ENCODE measurements around the gene PCDH7.

Gene PCDH7

DNA sequence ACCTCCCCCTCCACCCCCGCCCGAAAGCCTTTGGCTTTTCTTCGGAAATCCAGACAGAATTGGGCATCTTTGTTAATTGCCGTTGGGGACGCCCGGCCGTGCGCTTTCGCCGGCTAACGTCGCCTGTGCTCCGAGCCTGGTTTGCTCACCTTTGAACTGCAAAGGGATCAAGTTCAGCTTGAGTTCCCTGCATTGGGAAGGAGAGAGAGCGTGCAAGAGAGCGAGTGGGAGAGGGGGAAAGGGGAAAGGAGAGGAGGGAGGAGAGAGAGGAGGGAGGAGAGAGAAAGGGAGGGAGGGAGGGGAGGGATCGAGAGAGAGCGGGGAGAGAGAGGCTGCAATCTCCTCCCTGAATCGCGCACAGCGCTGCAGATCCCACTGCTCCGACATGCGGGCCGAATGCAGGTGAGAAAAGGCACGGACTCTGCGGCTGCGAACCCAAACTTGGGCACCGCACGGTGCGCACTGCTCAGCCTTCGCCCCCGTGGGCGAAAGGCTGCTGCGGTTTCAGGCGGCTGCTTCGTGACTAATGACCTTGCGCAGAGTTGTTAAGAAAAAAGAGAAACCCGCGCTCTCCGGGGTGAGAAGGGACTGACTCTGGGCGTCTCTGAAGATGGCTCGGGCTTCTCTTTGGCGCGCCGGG, at the start of gene PCDH7:
Gene PCDH7, plus strand, starts transcription at position 349 of the 640 bp plus-strand sequence. CDS start 1,054 bp downstream, outside the sequence.
- in situ Hi-C loops (cut with HindIII; ENCODE audit: low sequenced_read_pairs) = no loop called here

DNA sequence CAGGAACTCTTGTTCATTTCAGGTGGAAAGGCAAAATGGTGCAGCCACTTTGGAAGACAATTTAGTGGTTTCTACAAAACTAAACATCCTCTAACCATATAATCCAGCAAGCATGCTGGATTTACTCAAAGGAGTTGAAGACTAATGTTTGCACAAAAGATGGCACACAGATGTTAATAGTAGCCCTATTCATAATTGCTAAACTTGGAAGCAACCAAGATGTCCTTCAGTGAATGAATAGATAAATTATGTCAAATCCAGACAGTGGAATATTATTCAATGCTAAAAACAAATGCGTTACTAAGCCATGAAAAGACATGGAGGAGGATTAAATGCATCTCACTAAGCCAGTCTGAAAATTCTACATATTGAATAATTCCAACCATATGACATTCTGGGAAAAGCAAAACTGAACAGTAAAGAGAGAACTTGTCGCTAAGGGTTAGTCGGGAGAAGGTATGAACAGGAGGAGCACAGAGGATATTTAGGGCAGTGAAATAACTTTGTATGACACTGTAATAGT, 48.2 kb upstream of the PCDH7 start:
- in situ Hi-C loops (cut with HindIII; ENCODE audit: low sequenced_read_pairs) = no loop called here

DNA sequence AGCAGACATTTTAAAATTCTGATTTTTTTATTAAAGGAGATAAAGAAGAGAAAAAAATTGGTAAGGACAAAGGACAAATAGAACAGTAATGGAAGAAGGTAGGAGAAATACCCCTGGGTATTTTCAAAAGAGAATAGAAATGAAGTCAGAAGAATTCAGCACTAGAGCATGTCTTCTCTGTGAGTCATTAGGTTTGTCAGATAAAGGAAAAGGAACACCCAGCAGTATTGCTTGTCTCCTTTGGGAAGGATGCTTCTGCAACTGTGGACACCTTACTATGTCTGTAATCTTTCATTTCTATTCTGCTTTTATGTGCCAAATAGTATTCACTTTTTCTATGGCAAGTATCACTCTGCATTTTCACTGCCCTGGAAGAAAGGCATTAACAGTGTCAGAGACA, 24.0 kb upstream of the PCDH7 start:
- in situ Hi-C loops (cut with HindIII; ENCODE audit: low sequenced_read_pairs) = no loop called here

- in situ Hi-C loops (cut with HindIII; ENCODE audit: low sequenced_read_pairs) = no loop called here
Measured at GRCh38 chr4:30714408-30715031, 5.6 kb upstream of the PCDH7 start.

- in situ Hi-C loops (cut with HindIII; ENCODE audit: low sequenced_read_pairs) = no loop called here
Measured at GRCh38 chr4:30716158-30716557, 4.0 kb upstream of the PCDH7 start.

DNA sequence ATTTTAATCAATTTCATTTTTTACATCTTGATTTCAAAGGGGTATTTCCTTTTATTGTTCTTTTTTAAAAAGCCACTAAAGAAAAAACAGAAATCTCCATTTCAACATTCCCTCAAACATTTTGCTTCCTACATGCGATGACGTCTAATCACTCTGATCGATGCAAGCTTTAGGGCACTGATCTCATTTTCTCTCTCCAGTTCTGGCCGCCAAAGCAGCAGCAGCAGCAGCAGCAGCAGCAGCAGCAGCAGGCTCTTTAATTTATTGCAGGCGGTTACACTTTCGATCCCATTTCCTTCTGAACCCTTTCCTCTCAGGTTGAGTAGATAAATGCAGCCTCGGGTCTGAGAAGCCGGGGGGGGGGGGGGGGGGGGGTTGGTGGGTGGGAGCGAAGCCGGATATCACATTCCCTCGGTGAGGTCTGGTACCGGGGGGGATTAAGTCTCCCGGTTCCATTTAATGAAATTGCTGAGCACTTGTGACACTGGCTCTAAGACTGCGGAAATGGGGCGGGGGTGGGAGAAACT, 3.4 kb upstream of the PCDH7 start:
- in situ Hi-C loops (cut with HindIII; ENCODE audit: low sequenced_read_pairs) = no loop called here

DNA sequence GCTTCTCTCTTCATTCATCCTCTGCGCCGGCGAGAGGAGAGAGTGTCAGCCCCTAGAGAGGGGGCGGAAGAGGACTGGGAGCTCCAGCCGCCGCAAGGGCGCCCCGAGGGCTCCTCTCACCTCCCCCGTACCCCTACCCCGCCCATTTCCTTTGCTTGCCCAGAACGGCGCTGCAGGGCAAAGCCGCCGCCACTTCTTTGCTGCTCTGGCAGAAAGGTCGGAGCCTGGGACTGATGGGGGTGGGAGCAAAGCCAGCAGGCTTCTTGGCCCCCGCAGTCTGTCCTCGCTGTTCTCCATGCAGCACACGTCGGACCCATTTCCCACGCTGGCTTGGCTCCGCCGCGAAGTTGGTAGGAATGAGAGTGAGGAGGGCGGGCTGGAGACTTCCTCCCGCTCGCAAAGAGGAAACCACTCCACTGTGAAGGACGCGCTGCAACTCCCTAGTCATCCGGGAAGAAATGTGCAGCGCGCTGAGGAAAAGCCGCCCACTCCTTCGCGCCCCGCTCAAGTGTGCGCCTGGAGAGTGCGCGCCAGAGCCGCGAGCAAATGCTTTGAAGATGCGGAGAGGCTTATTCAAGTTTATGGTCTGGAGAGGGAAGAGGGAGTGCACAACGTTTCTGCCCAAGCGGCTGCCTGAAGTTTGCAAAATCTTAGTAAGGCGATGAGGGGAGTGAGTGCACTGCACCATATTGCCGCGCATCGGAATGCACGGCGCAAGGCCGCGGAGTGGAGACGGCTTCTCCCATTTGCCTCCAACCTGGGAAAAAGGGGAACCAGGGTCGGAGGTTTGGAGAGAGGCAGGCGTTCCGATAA, 2.8 kb upstream of the PCDH7 start:
- in situ Hi-C loops (cut with HindIII; ENCODE audit: low sequenced_read_pairs) = no loop called here

GRCh38 chr4:30718021-30718542, 2.1 kb upstream of the PCDH7 start:
- in situ Hi-C loops (cut with HindIII; ENCODE audit: low sequenced_read_pairs) = no loop called here

DNA sequence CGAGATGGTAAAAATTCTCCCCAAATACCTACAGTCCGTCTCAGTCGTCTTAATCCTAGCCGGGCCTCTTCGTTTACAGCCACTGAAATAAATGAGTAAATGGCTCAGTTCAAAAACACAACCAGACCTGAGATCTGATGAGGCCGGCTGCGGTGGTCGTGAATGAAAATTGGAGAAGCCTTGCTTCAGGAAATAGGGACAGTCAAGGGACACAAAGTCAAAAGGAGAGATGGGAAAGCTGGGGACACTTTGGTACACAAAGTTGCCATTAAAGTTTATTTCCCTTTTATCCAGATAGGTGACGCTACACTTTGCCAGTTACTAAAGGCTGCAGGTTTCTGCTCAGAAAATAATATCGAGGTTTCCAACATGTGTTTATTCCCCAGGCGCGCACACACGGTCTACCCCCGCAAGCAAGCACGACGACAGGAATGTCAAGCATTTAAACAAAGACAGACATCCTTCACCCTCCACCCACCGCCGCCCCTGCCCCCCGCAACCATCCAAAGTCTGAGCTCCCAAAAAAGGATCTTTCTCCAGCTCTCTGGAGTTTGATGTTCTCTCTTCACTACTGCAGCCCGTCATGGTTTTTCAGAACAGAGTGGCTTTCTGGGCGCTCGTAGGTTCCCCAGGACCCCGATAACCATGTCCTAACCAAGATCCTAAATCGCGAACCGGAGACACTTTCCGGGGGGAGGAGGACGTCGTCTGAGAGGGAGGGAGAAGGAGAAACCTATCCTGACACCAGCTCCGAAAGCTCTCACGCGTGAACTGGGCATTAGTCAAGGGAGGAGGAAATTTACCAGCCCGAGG, 1.3 kb upstream of the PCDH7 start:
- in situ Hi-C loops (cut with HindIII; ENCODE audit: low sequenced_read_pairs) = no loop called here

DNA sequence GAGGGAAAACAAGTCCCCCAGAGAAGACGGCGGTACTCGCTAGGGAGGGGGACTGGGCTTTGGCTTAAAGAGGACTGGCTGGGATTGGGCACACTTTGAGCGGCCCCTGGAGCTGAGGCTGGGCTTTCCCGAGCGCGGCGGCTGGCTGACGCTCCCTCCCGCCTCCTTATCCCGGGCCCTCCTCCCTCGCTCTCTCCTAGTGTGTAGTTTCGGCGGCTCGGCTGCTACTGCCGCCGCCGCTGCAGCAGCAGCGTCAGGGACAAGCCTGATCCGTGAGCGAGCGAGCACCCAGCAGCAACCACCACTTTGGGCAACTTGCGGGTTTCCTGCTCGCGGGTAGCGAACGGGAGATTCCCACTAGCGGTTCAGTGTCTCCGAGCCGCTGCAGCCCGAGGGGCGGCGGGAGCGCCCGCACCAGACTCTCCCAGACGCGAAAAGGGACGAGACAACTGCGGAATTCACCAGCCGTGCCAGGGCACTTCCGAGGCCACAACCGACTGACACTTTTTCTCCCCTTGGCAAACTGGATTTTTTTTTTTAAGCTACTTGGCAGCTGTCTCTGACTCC, 632 bp upstream of the PCDH7 start:
- in situ Hi-C loops (cut with HindIII; ENCODE audit: low sequenced_read_pairs) = no loop called here

DNA sequence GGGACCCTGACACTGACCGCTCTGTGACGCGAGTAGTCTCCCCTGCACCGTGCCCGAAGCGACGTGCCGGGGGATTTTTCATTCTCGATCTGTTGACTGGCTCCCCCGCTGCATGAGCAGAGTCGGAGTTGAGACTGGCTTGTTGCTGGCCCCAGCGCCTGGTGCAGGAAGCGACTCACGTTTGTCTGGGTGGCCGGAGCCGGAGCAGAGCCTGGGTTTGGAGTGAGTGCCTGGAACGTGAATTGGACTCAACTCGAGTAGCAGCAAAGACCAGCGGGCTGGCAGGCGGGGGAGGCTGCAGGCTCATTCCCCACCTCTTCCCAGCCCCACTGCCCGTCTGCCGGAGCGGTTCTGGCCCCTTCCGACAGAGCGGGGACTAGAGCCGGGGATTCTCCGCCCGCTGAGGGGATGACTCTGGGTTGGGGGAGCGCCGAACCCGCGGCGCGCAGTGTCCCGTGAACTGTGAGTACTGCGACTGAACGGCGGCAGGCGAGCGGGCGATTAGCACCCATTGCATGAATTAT, 554 bp downstream of the PCDH7 start:
- in situ Hi-C loops (cut with HindIII; ENCODE audit: low sequenced_read_pairs) = no loop called here

GRCh38 chr4:30721185-30722091, 1.3 kb downstream of the PCDH7 start:
- in situ Hi-C loops (cut with HindIII; ENCODE audit: low sequenced_read_pairs) = no loop called here

DNA sequence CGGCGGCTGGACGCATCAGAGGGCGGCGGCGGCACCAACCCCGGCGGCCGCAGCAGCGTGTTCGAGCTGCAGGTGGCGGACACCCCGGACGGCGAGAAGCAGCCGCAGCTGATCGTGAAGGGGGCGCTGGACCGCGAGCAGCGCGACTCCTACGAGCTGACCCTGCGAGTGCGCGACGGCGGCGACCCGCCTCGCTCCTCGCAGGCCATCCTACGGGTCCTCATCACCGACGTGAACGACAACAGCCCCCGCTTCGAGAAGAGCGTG, 1.9 kb downstream of the PCDH7 start:
- in situ Hi-C loops (cut with HindIII; ENCODE audit: low sequenced_read_pairs) = no loop called here

GRCh38 chr4:30722359-30723200, 2.4 kb downstream of the PCDH7 start:
- in situ Hi-C loops (cut with HindIII; ENCODE audit: low sequenced_read_pairs) = no loop called here

- in situ Hi-C loops (cut with HindIII; ENCODE audit: low sequenced_read_pairs) = no loop called here
Measured at GRCh38 chr4:30723201-30723955, 3.2 kb downstream of the PCDH7 start.

- in situ Hi-C loops (cut with HindIII; ENCODE audit: low sequenced_read_pairs) = no loop called here
Measured at GRCh38 chr4:30724247-30724646, 4.1 kb downstream of the PCDH7 start.

DNA sequence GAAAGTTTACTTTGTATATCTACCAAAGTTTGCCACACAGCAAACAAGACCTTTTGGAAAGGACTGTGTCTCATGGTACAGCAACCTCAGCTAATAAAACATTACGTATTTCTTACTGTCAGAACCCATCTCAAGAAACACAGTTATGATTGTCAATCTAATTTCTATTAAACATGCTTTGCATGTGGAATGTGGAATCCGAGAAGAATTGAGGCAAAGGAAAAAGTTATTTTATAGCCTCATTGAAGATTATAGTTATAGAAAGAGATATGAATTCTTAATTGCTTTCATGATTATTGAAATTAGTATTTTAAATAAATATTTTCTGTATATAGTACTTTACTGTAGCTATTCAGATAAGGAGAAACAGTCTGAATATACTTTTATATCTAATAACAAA, 5.4 kb downstream of the PCDH7 start:
- in situ Hi-C loops (cut with HindIII; ENCODE audit: low sequenced_read_pairs) = no loop called here

All from DLD1 (cell line).